ENCODE results near the gene CCDC90B. TPM values are rescaled to one million over a fixed set of nuclear protein-coding genes. Genes with fewer than 3 reads are reported as not detected.
A peak's percentile ranks its signal among the peaks of the same experiment; 100 is the strongest.
"Not testable (repeated sequence)": the region's sequence is repeated elsewhere in the genome, so short reads cannot be mapped to it uniquely, and the experiment has no call there.

CCDC90B gene, protein sequence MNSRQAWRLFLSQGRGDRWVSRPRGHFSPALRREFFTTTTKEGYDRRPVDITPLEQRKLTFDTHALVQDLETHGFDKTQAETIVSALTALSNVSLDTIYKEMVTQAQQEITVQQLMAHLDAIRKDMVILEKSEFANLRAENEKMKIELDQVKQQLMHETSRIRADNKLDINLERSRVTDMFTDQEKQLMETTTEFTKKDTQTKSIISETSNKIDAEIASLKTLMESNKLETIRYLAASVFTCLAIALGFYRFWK
- total RNA-seq, result 22.9 TPM

DNA sequence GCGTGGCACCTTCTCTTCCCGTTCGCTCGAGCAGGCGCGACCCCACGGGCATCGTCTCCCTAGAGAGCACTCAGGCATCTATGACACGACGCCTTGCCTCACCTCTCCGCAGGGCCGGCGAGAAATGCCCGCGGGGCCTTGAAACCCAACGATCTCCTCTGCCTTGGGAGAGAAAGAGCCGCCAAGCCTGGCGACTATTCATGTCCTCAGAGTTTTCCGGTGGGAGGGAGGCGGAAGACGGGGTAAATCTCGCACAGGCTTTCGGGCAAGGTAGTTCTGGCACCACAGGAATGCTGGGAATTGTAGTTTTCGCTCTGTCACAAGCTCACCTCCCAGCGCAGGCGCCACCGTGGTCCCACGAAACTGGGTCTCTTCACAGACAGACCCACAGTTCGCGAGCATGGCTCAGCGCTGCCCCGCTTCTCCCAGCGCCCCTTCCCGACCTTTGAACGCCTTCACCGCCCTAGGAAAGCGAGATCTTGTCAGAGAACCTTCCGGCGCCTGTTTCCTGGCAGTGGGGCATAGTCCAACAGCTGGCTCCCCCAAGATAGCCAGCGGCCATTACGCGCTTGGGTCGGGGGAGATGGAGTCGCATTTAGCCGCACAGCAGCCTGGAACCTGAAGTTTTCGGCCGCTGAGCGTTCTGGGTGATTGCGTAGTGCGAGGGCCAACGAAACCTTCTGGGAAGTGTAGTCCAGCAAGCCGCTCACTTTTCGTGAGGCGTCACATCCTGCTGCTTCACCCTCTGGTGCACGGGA lies at the start of gene CCDC90B:
Gene CCDC90B, minus strand, starts transcription at position 597 of the 758 bp plus-strand sequence. Its CDS starts 395 bp downstream, at position 202.
- DNase-seq (ENCODE audit: low read depth in 2 of 3, low spot score in 2 of 3), result peak; percentile 89 to 99 (median 97)

DNA sequence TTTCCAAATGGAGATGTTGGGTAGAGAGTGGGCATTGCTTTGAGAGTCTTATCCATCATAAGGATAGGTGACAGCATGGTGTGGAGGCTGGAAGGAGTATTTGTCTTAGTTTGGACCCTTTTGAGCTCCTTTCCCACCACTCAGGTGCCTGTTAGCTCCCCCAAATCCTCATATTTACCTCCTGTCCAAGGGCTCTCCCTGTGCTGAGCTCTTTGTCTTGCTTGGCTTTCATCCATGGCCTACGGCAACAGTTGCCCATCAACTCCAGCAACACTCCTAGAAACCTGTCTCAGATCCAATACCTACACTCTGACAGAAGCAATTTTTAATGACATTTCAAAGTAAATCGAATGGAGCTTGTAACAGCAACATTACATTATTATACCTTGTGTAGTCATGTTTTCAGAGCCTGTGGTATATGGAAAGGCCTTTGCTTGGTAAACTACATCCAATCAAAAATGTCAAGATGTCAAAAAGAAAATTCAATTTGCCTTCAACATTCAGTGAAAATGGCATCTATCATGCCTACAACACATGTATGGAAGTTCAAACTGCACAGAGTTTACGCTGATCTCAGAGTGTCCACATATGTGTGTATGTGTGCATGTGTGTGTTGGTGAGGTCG lies 49.4 kb upstream of the CCDC90B start:
- no peak for DNase-seq (ENCODE audit: low read depth in 2 of 3, low spot score in 2 of 3)

DNA sequence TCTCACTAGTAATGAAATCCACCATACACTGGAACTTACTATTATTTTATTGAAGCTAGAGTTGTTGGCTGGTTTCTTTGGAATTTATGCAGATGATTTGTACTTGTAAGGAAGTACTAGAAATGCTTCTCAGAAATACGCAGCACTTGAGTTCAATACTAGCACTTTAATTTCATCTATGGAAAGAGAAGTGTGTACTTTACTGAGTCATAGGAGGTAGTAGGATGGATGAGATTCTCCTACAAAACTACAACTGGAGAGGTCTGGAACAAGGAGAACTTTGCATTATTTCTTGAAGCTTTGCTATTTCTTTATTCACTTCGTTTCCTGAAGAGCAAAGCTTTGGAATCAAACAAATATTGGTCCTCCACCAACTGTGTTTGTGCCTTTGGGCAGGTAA lies 44.1 kb upstream of the CCDC90B start:
- no peak for DNase-seq (ENCODE audit: low read depth in 2 of 3, low spot score in 2 of 3)

DNA sequence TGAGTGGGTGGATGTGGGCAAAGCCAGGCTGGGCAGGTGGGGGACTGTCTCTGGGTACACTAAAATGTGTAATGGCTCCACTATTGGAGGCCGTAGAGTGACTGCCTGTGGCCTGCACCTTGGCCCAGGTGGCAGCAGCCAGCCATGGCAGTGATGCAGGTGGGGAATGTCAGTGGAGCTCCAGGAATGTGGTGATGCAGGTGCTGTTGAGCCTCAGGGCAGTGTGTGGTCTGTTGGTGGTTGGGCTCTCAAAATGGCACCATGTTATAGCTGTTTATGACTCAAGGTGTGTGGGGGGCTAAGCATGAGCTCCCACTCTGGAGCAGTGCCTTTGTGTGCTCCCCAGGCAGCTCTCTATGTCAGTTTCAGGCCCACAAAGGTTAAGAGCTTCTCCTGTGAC lies 40.2 kb upstream of the CCDC90B start:
- no peak for DNase-seq (ENCODE audit: low read depth in 2 of 3, low spot score in 2 of 3)

DNA sequence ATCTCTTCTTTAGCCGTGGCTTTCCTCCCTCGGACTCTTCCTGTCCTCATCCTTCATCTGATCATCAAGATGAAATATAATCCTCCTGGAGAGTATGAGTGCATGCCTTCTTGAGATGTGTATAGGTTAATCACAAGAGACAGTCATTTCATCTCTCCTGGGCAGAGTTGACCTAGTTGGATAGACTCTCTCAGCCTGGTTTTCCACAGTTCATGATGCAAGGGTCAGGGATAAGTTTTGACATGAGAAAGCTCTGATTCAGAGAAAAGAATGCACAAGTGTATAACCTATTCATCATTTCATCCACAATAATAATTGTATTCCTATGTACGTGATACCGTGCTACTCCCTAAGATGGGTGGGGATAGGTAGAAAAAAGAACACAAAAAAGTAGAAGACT lies 33.2 kb upstream of the CCDC90B start:
- no peak for DNase-seq (ENCODE audit: low read depth in 2 of 3, low spot score in 2 of 3)

DNA sequence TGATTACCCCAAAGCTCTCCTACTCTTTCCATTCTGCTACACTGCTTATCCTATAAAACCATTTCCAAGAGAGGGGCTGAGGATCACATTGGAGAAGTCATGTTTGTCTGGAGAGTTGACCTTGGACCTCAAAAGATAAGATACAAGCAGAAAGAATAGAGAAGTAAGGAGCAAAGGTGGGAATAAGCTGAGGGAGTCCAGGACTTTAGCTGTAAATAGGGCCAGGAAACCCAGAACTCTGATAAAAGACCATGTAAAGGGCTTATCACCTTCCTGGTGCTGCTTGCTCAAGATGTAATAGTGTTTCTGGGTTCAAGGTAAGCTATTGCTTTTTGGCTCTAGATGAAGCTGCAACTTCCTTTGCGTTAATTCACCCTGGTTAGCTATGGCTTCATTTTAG lies 32.8 kb upstream of the CCDC90B start:
- DNase-seq (ENCODE audit: low read depth in 2 of 3, low spot score in 2 of 3), result no peak

DNA sequence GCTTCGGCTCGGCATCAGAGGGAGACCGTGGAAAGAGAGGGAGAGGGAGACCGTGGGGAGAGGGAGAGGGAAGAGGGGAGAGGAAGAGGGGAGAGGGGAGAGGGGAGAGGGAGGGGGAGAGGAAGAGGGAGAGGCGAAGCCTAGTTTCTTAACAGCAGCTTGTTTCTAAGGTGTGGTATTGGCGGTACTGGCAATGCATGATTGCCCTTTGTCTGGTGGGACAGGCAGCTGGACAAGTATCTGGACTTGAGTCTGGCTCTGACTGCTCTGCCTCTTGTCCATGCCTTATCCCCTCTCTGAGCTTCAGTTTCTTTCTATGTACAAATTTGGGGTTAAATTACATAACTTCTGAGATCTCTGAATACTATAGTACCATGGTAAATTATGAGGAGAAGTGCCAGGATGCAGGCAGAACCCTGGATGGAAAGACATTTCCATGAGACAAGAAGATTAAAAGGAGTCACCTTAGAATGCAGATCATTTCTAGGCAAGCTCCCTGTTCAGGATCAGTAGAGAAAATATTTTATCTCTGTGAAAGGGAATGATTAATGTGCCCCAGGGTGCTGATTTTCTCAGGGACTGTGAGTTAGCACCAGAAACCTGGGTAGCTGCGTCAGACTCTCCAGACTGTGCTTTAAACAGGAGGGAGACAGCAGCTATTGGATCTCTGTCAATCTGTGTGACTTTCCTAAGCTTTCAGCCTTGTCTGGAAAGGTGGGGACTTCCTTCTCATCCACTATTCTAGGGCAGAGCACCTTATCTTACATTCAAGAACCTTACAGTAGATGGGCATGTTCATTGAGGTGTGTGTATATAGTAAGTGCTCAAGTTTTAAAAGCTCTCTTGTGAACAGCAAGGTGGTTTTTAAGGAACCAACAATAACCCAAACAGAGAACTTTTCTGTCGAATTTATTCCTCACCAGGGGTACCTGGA lies 31.9 kb upstream of the CCDC90B start:
- DNase-seq (ENCODE audit: low read depth in 2 of 3, low spot score in 2 of 3), result no peak

DNA sequence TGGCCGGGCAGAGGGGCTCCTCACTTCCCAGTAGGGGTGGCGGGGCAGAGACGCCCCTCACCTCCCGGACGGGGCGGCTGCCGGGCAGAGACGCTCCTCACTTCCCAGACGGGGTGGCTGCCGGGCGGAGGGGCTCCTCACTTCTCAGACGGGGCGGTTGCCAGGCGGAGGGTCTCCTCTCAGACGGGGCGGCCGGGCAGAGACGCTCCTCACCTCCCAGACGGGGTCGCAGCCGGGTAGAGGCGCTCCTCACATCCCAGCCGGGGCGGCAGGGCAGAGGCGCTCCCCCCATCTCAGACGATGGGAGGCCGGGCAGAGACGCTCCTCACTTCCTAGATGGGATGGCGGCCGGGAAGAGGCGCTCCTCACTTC lies 30.7 kb upstream of the CCDC90B start:
- DNase-seq (ENCODE audit: low read depth in 2 of 3, low spot score in 2 of 3), result not testable (repeated sequence)

DNA sequence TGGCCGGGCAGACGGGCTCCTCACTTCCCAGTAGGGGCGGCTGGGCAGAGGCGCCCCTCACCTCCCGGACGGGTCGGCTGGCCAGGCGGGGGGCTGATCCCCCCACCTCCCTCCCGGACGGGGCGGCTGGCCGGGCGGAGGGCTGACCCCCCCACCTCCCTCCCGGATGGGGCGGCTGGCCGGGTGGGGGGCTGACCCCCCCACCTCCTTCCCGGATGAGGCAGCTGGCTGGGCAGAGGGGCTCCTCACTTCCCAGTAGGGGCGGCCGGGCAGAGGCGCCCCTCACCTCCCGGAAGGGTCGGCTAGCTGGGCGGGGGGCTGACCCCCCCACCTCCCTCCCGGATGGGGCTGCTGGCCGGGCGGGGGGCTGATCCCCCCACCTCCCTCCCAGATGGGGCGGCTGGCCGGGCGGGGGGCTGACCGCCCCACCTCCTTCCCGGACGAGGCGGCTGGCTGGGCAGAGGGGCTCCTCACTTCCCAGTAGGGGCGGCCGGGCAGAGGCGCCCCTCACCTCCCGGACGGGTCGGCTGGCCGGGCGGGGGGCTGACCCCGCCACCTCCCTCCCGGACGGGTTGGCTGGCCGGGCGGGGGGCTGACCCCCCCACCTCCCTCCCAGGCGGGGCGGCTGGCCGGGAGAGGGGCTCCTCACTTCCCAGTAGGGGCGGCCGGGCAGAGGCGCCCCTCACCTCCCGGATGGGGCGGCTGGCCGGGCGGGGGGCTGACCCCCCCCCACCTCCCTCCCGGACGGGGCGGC lies 30.2 kb upstream of the CCDC90B start:
- not testable (repeated sequence) for DNase-seq (ENCODE audit: low read depth in 2 of 3, low spot score in 2 of 3)

DNA sequence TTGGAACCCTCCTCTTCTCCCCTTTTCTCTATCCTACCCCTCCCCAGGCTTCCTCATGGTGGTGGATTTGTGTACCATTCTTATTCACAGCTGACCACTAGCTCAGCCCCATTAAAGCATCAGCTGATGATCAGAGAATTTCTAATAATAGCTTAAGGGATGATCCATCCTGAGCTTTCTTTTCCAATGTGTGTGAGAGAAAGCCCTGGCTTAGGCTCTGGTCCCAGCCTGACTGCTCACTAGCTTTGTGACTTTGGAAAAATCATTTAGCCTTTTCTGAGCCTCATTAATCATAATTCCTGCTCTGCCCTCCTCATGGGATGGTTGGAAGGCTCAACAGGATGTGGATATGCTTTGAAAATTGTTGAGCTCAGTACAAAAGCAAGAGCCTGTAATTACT lies 26.3 kb upstream of the CCDC90B start:
- no peak for DNase-seq (ENCODE audit: low read depth in 2 of 3, low spot score in 2 of 3)

DNA sequence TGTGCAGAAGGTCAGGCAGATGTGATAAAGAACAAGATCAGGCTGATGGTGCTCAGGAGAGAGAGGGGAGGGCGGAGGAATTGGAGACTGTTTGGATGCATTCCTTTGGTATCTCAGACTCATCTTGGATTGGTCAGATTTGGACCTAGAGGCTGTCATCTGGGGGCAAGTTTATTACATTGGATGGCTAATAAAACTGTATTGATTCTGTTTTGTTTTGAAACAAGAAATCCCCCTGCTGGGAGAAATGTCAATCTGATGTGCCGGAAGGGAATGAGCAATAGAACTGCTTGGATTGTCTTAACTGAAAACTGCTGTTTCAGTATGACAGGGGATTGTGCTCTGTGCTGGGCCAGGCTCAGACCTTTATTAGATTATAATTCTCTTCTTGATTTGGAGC lies 25.5 kb upstream of the CCDC90B start:
- no peak for DNase-seq (ENCODE audit: low read depth in 2 of 3, low spot score in 2 of 3)

DNA sequence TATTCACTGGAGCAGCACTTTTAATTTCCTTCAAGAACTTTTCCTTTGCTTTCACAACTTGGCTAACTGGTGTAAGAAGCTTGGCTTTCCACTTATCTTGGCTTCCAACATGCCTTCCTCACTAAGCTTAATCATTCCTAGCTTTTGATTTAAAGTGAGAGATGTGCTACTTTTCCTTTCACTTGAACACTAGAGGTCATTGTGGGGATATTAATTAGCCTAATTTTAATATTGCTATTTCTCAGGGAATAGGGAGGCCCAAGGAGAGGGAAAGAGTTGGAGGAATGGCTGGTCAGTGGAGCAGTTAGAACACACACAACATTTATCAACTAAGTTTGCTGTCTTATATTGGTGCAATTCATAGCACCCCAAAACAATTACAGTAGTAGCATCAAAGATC lies 24.6 kb upstream of the CCDC90B start:
- no peak for DNase-seq (ENCODE audit: low read depth in 2 of 3, low spot score in 2 of 3)

DNA sequence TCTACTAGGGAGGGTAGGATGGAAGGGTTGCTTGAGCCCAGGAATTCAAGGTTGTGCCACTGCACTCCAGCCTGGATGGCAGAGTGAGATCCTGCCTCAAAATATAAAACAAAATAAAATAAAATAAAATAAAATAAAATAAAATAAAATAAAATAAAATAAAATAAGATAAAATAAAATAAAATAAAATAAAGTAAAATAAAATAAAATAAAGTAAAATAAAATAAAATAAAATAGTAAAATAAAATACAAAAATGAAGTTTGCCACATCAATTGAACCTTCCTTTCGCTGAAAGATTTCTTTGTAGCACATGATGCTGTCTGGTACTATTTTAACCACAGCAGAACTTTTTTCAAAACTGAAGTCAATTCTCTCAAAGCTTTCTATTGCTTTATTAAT lies 22.4 kb upstream of the CCDC90B start:
- not testable (repeated sequence) for DNase-seq (ENCODE audit: low read depth in 2 of 3, low spot score in 2 of 3)

DNA sequence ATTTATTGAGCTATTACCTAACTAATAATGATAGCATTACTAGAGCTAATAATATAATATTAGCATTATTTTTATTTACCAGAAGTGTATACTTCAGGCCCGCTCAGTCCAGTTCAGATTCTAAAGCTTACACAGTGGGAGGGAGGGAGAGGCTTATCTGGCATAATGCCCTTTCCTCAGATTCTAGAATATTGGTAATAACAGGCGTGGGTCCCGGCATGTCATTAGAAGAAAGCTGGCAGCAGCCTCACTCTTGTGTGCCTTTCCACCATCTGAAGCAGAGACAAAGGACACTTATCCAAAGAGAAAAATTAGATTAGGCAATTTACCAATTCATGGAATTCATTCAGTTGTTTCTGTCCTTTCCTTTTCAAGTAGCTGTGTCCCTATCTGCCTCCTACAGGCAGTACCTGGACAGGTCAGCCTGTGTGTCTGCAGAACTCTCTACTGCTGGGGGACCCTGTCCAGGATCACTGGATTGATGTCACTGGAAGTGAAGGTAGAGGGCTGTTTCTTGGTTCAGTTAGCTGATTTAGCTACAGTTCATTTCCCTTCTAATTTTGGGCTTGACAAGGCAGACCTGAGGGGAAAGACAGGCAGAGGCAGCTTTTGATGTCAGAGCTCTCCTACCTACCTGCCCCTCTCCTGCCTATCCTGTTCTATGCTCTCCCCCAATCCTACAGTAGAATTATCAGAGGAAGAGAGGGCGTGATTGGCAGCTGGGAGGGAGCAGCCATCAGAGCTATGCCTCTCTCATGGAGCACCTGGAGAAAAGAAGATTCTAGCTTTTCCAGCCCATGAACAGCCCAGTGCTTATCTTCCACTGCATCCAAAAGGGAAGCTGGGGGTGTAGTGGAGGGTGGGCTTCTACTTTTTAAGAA lies 20.3 kb upstream of the CCDC90B start:
- no peak for DNase-seq (ENCODE audit: low read depth in 2 of 3, low spot score in 2 of 3)

DNA sequence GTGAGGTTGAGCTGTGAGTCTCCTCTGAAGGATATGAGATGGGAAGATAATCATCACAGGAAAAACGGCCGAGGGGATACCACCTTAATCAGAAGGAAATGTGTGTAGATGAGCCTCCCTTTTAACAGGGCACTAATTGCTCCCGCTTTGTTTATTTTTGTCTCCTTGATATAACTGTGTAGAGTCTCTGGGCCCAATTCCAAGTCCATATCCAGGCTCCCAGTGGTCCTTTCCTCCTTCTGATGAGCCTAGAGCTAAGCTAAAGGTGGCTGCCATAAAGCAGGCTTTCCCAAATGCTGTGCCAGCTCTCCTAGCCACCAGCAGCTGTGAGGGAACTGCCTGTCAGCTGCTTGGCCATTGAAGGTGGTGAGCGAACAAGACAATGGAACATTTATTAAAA lies 17.1 kb upstream of the CCDC90B start:
- DNase-seq (ENCODE audit: low read depth in 2 of 3, low spot score in 2 of 3), result no peak

DNA sequence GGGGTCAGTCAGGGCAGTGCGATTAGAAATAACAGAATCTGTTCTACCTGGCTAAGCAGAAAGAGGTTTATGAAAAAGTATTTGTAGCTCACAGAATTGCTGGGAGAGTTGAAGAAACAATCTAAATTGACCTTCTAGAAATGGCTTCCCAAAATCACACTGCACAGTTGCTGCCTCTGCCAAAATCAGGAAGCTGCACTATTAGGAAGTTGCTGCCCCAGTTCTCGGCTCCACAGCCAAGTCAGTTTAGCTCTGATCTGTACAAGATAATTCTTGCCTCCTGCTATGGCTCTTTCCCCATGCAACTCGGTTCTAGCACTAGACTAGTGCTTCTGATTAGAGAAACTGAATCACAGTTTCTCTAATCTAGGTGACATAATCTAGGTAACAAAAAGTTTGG lies 16.0 kb upstream of the CCDC90B start:
- peak in 1 of 3 donors; percentile 19 for DNase-seq (ENCODE audit: low read depth in 2 of 3, low spot score in 2 of 3)

DNA sequence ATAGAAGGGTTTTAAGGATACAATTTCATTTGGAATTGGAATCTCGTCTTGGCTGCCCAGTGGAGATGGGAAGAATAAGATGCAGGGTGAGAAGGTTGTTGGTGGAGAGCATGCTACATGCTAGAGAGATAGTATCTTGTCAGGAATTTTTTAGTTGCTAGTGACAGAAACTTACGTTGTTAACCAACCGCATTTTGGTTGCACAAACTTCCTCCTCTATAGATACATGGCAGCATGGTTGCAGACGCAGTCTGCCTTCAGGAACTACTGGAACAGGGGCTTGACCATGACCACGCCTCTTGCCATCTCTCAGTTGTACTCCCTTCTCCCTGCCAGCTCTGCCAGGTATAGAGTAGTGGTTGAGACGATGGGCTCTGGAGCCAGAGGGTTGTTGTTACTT lies 13.5 kb upstream of the CCDC90B start:
- no peak for DNase-seq (ENCODE audit: low read depth in 2 of 3, low spot score in 2 of 3)

DNA sequence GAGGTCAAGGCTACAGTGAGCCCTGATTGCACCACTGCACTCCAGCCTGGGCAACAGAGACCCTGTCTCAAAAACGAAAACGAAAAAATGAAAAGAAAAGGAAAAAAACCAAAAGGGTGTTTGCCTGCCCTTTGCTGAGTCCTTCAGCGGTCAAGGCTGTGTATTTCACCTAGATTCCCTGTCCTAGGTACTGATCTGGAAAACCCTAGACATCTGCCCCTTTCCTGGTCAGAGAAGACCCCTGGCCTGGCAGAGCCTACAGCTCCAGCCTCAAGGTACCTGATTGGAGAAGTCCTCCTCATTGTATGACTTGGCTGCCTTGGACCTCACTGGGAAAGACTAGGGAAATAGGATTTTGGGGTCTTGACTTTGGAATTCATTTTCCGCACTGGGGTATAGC lies 8.0 kb upstream of the CCDC90B start:
- no peak for DNase-seq (ENCODE audit: low read depth in 2 of 3, low spot score in 2 of 3)

DNA sequence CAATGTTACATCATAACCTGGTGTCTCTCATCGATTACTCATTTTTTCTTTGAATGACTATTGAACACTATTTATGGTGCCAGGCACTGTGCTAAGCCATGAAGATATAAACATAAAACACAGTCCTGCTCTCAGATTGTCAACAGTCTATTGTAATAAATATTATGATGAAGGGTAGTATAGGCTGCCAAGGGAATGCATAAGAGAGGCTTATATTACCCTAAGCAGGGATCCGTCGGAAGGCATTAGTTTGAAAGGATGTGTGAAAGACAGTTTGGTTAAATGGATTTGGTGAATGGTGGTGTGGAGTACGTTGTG lies 7.2 kb upstream of the CCDC90B start:
- no peak for DNase-seq (ENCODE audit: low read depth in 2 of 3, low spot score in 2 of 3)

Data from hematopoietic multipotent progenitor cell (in vitro differentiated cells).